Fibroblast of lung (primary cell): ENCODE data around the gene GRHPR. TPM values are rescaled to one million over a fixed set of nuclear protein-coding genes. Genes with fewer than 3 reads are reported as not detected.

Source experiments
- DNase-seq, 2 donors: peaks; one replicate each; pipeline versions ENCODE4 v3.0.0 to v3.0.0-alpha.2; 2010; ENCODE audit warnings: low read depth in 2 of 2
- H2AFZ ChIP-seq: 2 replicates; pipeline ENCODE4 v1.5.1; 2012; ENCODE audit warnings: low read length, control low read depth, inconsistent platforms
- H3K27ac ChIP-seq: 2 replicates; pipeline ENCODE4 v1.5.1; 2011; ENCODE audit warnings: low read length, control low read depth; ENCODE audit not compliant: insufficient read depth
- H3K27me3 ChIP-seq: 2 replicates; pipeline ENCODE4 v1.5.1; 2011; ENCODE audit warnings: mild to moderate bottlenecking, low read length; ENCODE audit not compliant: control insufficient read depth, insufficient read depth
- H3K36me3 ChIP-seq: 2 replicates; pipeline ENCODE4 v1.5.1; 2011; ENCODE audit warnings: low read length; ENCODE audit not compliant: control insufficient read depth, insufficient read depth
- H3K4me1 ChIP-seq: 2 replicates; pipeline ENCODE4 v1.5.1; 2011; ENCODE audit warnings: low read length; ENCODE audit not compliant: control insufficient read depth, insufficient read depth; ENCODE audit errors: extremely low read depth
- H3K4me2 ChIP-seq: 2 replicates; pipeline ENCODE4 v1.5.1; 2011; ENCODE audit warnings: low read length, control low read depth; ENCODE audit not compliant: insufficient read depth; ENCODE audit errors: extremely low read depth
- H3K4me3 ChIP-seq, 4 experiments: fragments of 200-600 bp in 1 of 4; sonication (generic) in 1 of 4; replicated peaks in 1 of 4; 2 replicates each; pipeline ENCODE4 v1.5.1; 2011 to 2016; ENCODE audit warnings: low read length in 4 of 4, low read depth in 3 of 4, mild to moderate bottlenecking in 3 of 4, control low read depth in 2 of 4, inconsistent platforms in 1 of 4, mixed read lengths in 1 of 4; ENCODE audit not compliant: insufficient read depth in 1 of 4; ENCODE audit errors: control extremely low read depth in 1 of 4
- H3K79me2 ChIP-seq: 2 replicates; pipeline ENCODE4 v1.5.1; 2012; ENCODE audit warnings: mild to moderate bottlenecking, low read length, inconsistent platforms; ENCODE audit not compliant: control insufficient read depth, insufficient read depth
- H3K9ac ChIP-seq: 2 replicates; pipeline ENCODE4 v1.5.1; 2011; ENCODE audit warnings: mild to moderate bottlenecking, low read length, control low read depth; ENCODE audit not compliant: insufficient read depth
- H3K9me3 ChIP-seq: 2 replicates; pipeline ENCODE4 v1.5.1; 2012; ENCODE audit warnings: low read depth, low read length; ENCODE audit not compliant: control insufficient read depth, insufficient read depth
- H4K20me1 ChIP-seq: 2 replicates; pipeline ENCODE4 v1.5.1; 2011; ENCODE audit warnings: low read length; ENCODE audit not compliant: control insufficient read depth, insufficient read depth; ENCODE audit errors: extremely low read depth
- CTCF ChIP-seq, 2 donors: IDR thresholded peaks in 1 of 2; conservative IDR thresholded peaks in 1 of 2; 1 replicate in 1 of 2; 2 replicates in 1 of 2; pipeline ENCODE4 v1.5.1; 2011 to 2012; ENCODE audit warnings: low read length in 2 of 2, control low read depth in 1 of 2, inconsistent platforms in 1 of 2, low read depth in 1 of 2, mild to moderate bottlenecking in 1 of 2
- EZH2 ChIP-seq: IDR thresholded peaks from 2 replicates; pipeline ENCODE4 v1.5.1; 2012; ENCODE audit warnings: low read length, control low read depth, mild to moderate bottlenecking; ENCODE audit errors: missing control alignments
- polyA plus RNA-seq, 2 donors: library from polyadenylated mRNA; depleted of rRNA in 1 of 2; stranded (reverse) in 1 of 2; unstranded in 1 of 2; fragments of >200 nt; gene quantifications; 2 replicates each; pipeline ENCODE4 v1.2.1, GENCODE V29; 2011 to 2012; ENCODE audit warnings: missing spikeins in 1 of 2
- total RNA-seq: library from RNA; depleted of rRNA; stranded (reverse); fragments of >200 nt; gene quantifications from 2 replicates; pipeline ENCODE4 v1.2.1, GENCODE V29; 2014

GRHPR gene
- total and polyA plus RNA-seq, 2 donors (not counting 1 experiment from before 2014, with no cell fraction given), result 107 to 108 TPM

DNA sequence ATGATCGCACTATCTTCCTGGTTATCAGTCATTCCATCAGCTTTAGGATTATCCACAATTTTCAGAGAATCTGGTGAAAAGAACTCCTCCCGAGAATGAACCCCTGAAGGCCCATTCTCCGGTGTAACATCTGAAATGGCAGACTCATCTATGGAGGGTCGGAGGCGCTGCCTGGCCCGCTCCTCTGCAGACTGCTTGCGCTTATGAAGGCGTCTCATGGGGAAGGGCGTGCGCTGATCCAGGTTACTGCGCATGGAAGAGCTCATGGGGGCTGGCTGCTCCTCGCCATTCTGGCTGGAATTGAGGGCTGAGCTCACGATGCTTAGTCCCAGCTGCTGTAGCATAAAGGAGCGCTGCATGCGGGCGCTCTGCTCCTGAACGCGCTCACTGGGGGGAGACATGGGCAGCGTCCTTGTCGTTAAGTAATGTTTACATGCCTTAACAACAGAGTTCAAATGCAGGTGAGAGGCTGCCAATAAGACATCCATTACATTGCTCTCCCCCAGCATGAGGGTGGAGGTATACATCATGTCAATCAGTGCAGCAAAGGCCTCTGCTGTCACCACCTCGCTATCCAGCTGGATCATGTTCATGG is 19.4 kb downstream of the GRHPR start:
- Histone ChIP-seq H3K4me2 (no peak overlapping the region), H3K79me2 (peaks cover 6% of the 10 kb centered on the region), H2AFZ (no peak overlapping the region), H3K9me3 (no peaks in the 10 kb centered on the region), H3K9ac (no peak overlapping the region), H3K4me3 (no peak overlapping the region), H4K20me1 (no peaks in the 10 kb centered on the region), H3K4me1 (no peaks in the 10 kb centered on the region), H3K27ac (no peak overlapping the region), H3K27me3 (no peaks in the 10 kb centered on the region), H3K36me3 (peaks cover 22% of the 10 kb centered on the region)
- TF ChIP-seq EZH2 (no peak), CTCF (conservative IDR thresholded peaks at IDR 0.05 in 1 of 2, IDR thresholded peaks at IDR 0.05 in 1 of 2; ENCODE audit: low read depth in 1 of 2, low read length in 2 of 2) (no peak)
- DNase-seq, result no peak

DNA sequence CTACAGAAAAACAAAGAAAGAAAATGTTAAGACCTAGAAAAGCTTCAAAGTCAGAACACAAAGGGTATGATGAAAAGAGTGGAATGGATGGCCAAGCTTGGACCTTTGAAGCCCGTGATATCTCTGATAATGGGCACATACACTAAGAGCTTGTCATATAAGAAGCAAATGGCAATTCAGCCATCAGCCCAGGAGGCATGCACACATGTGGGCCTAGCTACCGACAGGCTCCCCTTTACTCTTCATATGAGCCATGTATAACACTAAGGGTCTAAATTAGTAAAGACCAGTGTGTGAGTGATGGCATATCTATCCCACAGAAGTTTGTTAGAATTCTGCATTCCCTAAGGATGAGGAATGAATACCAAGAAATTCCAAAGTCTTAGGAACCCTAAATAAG is 20.1 kb downstream of the GRHPR start:
- peaks cover 18% of the 10 kb centered on the region for H3K36me3 ChIP-seq
- no peak for DNase-seq
- no peak overlapping the region for H3K9ac ChIP-seq
- H3K27me3 ChIP-seq, result no peaks in the 10 kb centered on the region
- TF ChIP-seq CTCF (conservative IDR thresholded peaks at IDR 0.05 in 1 of 2, IDR thresholded peaks at IDR 0.05 in 1 of 2; ENCODE audit: low read depth in 1 of 2, low read length in 2 of 2) (no peak), EZH2 (no peak)
- H3K4me2 ChIP-seq, result no peak overlapping the region
- no peaks in the 10 kb centered on the region for H3K9me3 ChIP-seq
- no peak overlapping the region for H3K27ac ChIP-seq
- H3K79me2 ChIP-seq, result peaks cover 6% of the 10 kb centered on the region
- no peaks in the 10 kb centered on the region for H4K20me1 ChIP-seq
- no peaks in the 10 kb centered on the region for H3K4me1 ChIP-seq
- H3K4me3 ChIP-seq, result no peak overlapping the region
- no peak overlapping the region for H2AFZ ChIP-seq

- no peak overlapping the region for H3K4me2 ChIP-seq
- TF ChIP-seq CTCF (conservative IDR thresholded peaks at IDR 0.05 in 1 of 2, IDR thresholded peaks at IDR 0.05 in 1 of 2; ENCODE audit: low read depth in 1 of 2, low read length in 2 of 2), result no peak
- TF ChIP-seq EZH2, result no peak
- DNase-seq, result no peak
- H3K27me3 ChIP-seq, result no peaks in the 10 kb centered on the region
- peaks cover 14% of the 10 kb centered on the region for H3K36me3 ChIP-seq
- no peak overlapping the region for H3K4me3 ChIP-seq
- H3K27ac ChIP-seq, result no peak overlapping the region
- H3K9me3 ChIP-seq, result no peaks in the 10 kb centered on the region
- no peaks in the 10 kb centered on the region for H4K20me1 ChIP-seq
- no peak overlapping the region for H2AFZ ChIP-seq
- H3K4me1 ChIP-seq, result no peaks in the 10 kb centered on the region
- peaks cover 8% of the 10 kb centered on the region for H3K79me2 ChIP-seq
- H3K9ac ChIP-seq, result no peak overlapping the region
Measured at GRCh38 chr9:37443566-37443965, 21.1 kb downstream of the GRHPR start.
